Urinary bladder (tissue), 4 donors: ENCODE results near the gene CACHD1. TPM values are rescaled to one million over a fixed set of nuclear protein-coding genes. Genes with fewer than 3 reads are reported as not detected.

Experiments used
- DNase-seq: peaks from one replicate; pipeline ENCODE4 v3.0.0-alpha.2; 2015; ENCODE audit errors: extremely low spot score
- H3K27ac ChIP-seq: one replicate; pipeline ENCODE4 v1.5.1; 2013; ENCODE audit warnings: low read depth, mild to moderate bottlenecking, moderate library complexity
- H3K36me3 ChIP-seq: one replicate; pipeline ENCODE4 v1.6.1; 2013; ENCODE audit warnings: mild to moderate bottlenecking, moderate library complexity; ENCODE audit not compliant: insufficient read depth
- H3K4me1 ChIP-seq: one replicate; pipeline ENCODE4 v1.6.1; 2013; ENCODE audit warnings: mild to moderate bottlenecking, moderate library complexity; ENCODE audit not compliant: insufficient read depth
- H3K4me3 ChIP-seq: one replicate; pipeline ENCODE4 v1.5.1; 2013; ENCODE audit warnings: low read depth, low read length
- WGBS: extraction: QIAGEN DNeasy Blood & Tissue Kit; methylation state at CpG from one replicate; pipeline ENCODE4 v1.1.7; 2013; 5-methylcytosine and 5-hydroxymethylcytosine counted together
- polyA plus RNA-seq: library from polyadenylated mRNA; stranded (reverse); fragments of 200-250 nt; gene quantifications from one replicate; pipeline ENCODE4 v1.2.3, GENCODE V29; 2013
- total RNA-seq: library from RNA; depleted of rRNA; stranded (reverse); fragments of >200 nt; gene quantifications from one replicate; pipeline ENCODE4 v1.2.3, GENCODE V29; 2014
- donor health status: healthy with polysubstance abuse.
- donor health status: healthy.

CACHD1 gene
- 22.3 TPM for total RNA-seq
- 7.5 TPM for polyA plus RNA-seq

DNA sequence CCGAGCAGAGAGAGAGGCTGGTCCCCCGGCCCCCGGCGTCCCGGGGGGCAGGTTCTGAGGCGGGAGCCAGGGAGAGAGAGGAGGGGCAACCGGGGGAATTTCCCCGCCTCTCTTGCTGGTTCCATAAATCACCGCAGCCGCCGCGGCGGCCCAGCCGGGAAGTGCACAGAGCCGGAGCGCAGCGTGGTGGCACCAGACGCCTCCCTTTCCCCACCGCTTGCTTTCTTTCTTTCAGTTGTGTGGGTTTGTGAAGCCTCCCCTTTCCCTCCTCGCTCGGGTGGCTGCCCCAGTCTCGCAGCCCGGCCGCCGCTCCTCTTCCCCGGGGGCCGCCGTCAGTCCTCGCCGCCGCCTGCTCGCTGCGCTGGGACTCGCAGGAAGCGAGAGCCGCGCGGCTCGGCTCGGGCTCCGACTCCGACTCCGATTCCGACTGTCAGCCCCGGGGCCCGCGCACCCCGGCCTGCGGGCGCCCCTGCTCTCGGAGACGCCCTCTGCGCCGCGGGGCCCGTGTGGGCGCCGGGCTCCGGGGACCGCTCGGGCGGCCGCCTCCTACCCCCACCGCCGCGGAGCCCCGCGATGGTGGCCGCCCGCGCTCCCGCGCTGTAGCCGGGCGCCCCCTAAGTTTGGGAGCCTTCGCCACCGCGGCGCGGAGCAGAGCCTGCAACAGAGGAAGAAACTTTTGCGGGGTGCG is at the start of gene CACHD1:
CACHD1 (plus strand) TSS at position 153 of the 688 bp plus-strand sequence. CDS start 616 bp downstream, outside the sequence.
- peak; percentile 76 for DNase-seq
- Histone ChIP-seq H3K36me3 (no peaks in the 10 kb centered on the region), H3K27ac (peak within 1 kb of the TSS; percentile 82), H3K4me3 (peak within 1 kb of the TSS; percentile 86), H3K4me1 (no peaks in the 10 kb centered on the region)
- WGBS: under 1% methylated on average over 82 of the region's 82 CpGs

DNA sequence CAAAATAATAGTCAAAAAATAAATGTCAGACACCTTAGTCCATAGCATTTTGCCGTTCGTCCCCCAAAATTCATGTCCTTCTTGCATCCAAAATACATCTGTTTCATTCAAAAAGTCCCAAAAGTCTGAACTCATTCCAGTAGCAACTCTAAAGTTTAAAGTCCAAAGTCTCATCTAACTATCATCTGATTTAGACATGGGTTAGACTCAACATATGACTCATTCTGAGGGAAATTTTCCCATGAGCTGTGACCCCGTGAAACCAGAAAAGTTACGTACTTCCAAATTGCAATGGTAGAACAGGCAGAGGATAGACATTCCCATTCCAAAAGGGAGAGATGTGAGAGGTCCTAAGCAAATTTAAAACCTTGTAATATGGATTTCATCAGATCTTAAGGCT is 48.6 kb upstream of the CACHD1 start:
- H3K36me3 ChIP-seq: no peaks in the 10 kb centered on the region
- no peaks in the 10 kb centered on the region for H3K4me1 ChIP-seq
- H3K27ac ChIP-seq: no peak overlapping the region
- DNase-seq: no peak
- no peak overlapping the region for H3K4me3 ChIP-seq
- WGBS: 92% methylated on average over 4 of the region's 4 CpGs

DNA sequence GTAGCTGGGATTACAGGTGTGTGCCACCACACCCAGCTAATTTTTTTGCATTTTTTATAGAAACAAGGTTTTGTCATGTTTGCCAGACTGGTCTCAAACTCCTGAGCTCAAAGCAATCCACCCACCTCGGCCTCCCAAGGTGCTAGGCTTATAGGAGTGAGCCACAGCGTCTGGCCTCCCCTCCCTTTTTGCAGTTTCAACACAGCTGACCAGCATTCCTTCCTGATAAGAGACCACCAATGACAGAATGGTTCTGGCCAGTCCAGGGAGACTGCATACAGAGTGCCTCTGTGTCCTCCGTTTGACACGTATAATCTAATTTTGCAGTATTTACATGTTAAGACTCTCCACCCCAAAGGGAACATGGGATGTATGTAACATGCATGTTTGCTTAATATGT is 46.4 kb upstream of the CACHD1 start:
- H3K4me3 ChIP-seq: no peak overlapping the region
- 70% methylated on average over 4 of the region's 4 CpGs for WGBS
- no peak overlapping the region for H3K27ac ChIP-seq
- DNase-seq: no peak
- H3K36me3 ChIP-seq: no peaks in the 10 kb centered on the region
- H3K4me1 ChIP-seq: no peaks in the 10 kb centered on the region

DNA sequence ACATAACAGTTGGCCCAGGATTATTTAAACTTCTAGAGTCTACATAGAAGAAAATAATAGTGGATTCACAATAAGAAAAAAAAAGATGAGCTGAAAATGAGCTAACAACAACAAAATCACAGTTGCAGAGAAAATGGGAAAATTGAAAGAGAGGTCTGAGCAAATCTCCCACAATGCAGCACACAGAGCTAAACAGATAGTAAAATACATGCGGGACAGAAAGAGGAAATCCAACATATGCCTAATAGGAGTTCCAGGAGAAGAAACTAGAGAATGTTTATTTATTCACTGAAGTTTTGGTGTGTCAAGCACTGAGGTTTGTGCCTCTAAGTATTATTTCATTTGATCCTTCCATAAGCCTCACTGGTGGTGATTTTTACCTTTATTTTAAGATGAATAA is 45.5 kb upstream of the CACHD1 start:
- 93% methylated on average over 1 of the region's 1 CpG for WGBS
- H3K4me3 ChIP-seq: no peak overlapping the region
- no peaks in the 10 kb centered on the region for H3K36me3 ChIP-seq

DNA sequence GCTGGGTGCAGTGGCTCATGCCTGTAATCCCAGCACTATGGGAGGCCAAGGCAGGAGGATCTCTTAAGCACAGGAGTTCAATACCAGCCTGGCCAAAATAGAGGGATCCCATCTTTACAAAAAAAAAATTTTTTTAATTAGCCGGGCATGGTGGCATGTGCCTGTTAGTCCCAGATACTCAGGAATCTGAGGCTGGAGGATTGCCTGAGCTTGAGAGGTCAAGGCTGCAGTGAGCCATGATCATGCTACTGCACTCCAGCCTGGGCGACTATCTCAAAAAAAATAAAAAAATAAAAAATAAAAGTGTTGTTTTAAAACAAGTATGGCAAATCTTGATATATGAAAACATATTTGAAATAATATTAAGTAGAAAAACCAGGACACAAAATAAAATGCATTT is 44.4 kb upstream of the CACHD1 start:
- Histone ChIP-seq H3K36me3 (no peaks in the 10 kb centered on the region), H3K4me1 (no peaks in the 10 kb centered on the region), H3K4me3 (no peak overlapping the region), H3K27ac (no peak overlapping the region)
- WGBS: 83% methylated on average over 2 of the region's 2 CpGs
- no peak for DNase-seq

More for the DNA sequence above, 45.5 kb upstream of the CACHD1 start:
- no peak for DNase-seq
- Histone ChIP-seq H3K4me1 (no peaks in the 10 kb centered on the region), H3K27ac (no peak overlapping the region)

DNA sequence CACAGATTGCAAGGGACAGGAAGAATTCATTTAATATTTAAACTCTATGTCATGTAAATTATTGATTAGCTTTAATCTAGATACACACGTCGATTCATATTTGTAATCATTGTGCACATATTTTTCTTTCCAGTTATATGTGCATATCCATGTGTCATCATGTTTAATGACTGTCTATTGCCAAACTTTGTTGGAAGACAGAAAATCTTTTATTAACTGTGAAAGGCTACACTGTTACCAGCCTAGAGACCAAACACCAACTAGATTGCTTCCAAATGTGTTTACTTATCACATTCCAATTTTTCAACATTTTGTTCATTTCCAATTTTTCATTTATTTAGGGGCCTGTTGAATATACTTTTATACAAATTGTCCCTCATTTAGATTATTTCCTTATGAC is 43.2 kb upstream of the CACHD1 start:
- no peak overlapping the region for H3K4me3 ChIP-seq
- WGBS: 65% methylated on average over 2 of the region's 2 CpGs

DNA sequence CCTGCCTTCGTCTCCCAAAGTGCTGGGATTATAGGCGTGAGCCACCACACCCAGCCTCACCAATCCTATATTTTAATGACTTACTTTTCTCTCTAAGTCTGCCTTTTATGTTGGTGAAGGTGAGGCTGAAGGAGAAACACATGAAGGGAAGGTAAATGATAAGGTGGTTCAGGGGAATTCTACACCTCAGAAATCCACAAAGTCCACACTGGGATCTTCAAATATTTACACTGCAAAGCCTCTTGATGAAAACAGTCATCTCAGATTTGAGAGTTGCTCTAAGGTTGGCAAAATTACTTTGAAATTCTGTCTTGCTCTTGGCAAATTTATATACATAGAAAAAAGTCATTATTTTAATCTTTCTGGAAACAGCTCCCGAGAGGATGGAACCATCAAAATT is 42.0 kb upstream of the CACHD1 start:
- 57% methylated on average over 3 of the region's 3 CpGs for WGBS
- Histone ChIP-seq H3K36me3 (no peaks in the 10 kb centered on the region), H3K4me3 (no peak overlapping the region), H3K27ac (no peak overlapping the region), H3K4me1 (no peaks in the 10 kb centered on the region)
- no peak for DNase-seq

More for the DNA sequence above, 43.2 kb upstream of the CACHD1 start:
- H3K36me3 ChIP-seq: no peaks in the 10 kb centered on the region
- no peaks in the 10 kb centered on the region for H3K4me1 ChIP-seq
- no peak overlapping the region for H3K27ac ChIP-seq
- no peak for DNase-seq

DNA sequence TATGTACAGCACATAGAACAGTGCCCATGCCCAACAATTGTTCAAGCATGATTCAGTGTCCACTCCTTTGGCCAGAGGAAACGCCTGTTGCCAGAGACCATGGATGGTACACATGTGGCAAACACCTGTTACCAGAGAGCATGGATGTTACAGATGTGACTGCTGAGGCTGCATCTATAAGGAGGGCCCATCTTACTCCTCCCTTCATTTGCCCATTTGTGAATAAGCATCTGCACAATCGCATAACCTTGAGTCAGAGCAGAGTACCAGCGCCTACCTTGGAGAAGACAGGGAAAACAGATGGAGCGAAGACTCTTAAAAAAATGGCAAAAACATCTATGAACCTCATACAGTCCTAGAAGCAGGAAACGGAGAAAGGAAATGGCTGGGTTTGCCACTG is 36.6 kb upstream of the CACHD1 start:
- DNase-seq: no peak
- Histone ChIP-seq H3K4me1 (no peaks in the 10 kb centered on the region), H3K27ac (no peak overlapping the region), H3K4me3 (no peak overlapping the region), H3K36me3 (no peaks in the 10 kb centered on the region)
- WGBS: 91% methylated on average over 5 of the region's 5 CpGs

DNA sequence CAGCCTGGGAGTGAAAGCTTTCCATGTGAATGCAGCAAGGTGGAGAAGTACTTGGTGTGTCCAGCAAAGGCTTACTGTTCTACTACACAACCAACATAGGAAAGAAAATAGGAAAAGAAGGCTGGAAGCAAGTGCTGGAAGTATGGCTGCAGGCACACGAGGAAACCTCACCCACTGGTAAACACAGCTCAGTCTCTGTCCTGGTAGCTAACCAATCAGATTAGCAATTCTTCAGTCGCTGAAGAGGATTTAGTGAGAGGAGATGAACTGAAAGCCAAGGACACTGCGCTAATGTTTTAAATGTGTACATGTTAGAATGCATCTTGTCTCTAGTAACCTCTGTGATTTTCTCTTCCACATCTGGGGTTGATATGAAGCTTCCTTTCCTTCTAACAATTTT is 36.2 kb upstream of the CACHD1 start:
- DNase-seq: no peak
- no peak overlapping the region for H3K27ac ChIP-seq
- WGBS: 53% methylated on average over 3 of the region's 3 CpGs
- no peaks in the 10 kb centered on the region for H3K36me3 ChIP-seq
- no peaks in the 10 kb centered on the region for H3K4me1 ChIP-seq
- H3K4me3 ChIP-seq: no peak overlapping the region

DNA sequence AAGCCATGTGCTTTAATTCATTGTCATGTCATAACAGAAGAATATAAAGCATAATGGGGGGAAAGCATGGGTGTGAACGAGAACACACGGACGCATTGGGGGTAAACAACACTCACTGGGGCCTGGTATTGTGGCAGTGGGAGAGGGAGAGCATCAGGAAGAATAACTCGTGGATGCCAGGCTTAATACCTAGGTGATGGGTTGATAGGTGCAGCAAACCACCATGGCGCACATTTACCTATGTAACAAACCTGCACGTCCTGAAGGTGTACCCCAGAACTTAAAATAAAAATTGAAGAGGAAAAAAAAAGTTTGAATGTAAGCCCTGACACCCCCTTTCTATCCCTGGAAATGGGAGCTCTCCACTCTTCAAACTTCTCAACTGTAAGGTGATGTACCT is 34.9 kb upstream of the CACHD1 start:
- no peak for DNase-seq
- Histone ChIP-seq H3K36me3 (no peaks in the 10 kb centered on the region), H3K4me1 (no peaks in the 10 kb centered on the region), H3K27ac (no peak overlapping the region), H3K4me3 (no peak overlapping the region)
- 86% methylated on average over 6 of the region's 6 CpGs for WGBS

DNA sequence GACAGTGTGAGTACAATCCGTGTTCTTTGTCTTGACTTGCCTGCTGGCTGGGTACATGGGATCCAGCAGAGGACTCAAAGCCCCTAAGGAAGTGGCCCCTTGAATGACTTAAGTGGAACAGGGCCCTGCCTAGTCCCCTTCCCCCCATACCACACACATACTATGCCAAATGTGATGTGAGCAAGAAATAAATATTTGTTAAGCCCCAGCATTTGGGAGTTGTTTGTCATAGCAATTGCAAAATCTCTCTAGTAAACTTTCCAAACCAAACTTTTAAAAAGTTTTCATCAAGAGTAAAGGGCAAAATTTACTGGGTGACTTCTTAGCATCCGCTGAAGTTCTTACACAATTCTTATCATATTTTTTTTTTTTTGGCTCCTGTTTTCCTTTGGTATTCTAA is 32.5 kb upstream of the CACHD1 start:
- H3K27ac ChIP-seq: peak overlapping the region; percentile 6
- H3K4me3 ChIP-seq: no peak overlapping the region
- H3K4me1 ChIP-seq: no peaks in the 10 kb centered on the region
- no peaks in the 10 kb centered on the region for H3K36me3 ChIP-seq
- DNase-seq: no peak
- 75% methylated on average over 2 of the region's 2 CpGs for WGBS

DNA sequence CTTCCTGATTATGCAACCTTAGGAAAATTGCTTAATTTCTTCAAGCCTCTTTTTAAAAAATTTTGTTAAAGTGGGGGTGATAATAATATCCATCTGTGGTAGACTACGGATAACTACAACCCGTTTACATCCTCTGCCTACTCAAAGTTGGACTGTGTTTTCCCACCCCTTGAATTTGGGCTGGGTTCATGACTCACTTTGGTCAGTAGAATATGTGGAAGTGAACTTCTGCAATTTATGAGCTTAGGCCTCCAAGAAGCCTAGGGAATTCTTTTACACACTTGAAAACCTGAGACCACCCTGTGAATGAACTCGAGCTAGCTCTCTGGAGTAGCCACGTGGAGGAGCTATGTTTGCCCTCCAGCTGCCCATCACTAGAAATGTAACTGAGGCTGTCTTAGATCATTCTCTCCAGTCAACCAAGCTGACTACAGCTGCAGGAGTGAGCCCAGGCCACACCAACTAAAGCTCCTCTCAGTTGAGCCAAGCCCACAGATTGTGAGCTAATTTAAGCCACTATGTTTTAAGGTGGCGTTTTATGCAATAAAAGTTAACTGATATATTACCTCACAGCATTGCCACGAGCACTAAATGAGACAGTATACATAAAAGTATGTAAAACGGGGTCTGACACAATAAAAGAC is 29.6 kb upstream of the CACHD1 start:
- H3K4me1 ChIP-seq: no peaks in the 10 kb centered on the region
- no peak overlapping the region for H3K4me3 ChIP-seq
- H3K36me3 ChIP-seq: no peaks in the 10 kb centered on the region
- 52% methylated on average over 7 of the region's 7 CpGs for WGBS
- H3K27ac ChIP-seq: no peak overlapping the region
- DNase-seq: no peak

DNA sequence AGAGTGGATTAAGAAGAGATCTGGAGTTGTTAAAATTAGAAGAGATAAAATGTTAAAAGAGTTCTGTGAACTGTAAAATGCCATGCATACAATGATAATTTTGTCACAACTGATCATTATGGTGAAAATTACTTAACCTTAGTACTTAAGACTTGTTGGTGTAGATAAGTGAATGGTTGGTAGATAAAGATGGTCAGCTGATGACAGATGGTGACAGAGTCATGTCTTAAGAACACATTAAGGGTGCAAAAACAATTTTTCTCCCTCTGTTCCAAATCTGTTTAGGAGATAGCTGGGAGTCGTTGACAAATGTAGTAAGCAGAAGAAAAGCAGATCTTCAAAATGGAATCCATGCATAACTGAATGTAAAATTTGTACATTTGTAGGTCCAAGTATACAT is 18.5 kb upstream of the CACHD1 start:
- no peak for DNase-seq
- no peaks in the 10 kb centered on the region for H3K4me1 ChIP-seq
- H3K36me3 ChIP-seq: no peaks in the 10 kb centered on the region
- H3K27ac ChIP-seq: no peak overlapping the region
- WGBS: 63% methylated on average over 1 of the region's 1 CpG
- H3K4me3 ChIP-seq: no peak overlapping the region

DNA sequence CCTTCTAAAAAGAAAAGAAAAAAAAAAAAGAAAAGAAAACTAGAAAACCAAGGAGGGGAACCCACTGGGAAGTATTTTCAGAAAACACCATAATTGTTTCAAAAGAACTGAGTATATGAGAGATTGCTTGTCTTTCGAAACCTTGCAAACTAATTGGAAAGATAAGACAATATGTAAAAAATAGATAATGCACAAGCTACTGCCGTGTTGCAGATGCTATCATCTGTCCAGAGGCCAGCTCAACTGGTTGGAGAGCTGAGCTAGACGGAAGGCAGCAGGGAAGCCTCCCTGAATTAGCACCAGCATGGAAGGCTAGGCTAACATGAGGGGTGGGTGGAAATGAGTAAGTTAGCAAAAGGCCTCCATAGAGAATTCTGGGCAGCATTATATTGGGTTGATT is 16.2 kb upstream of the CACHD1 start:
- no peak overlapping the region for H3K4me3 ChIP-seq
- H3K36me3 ChIP-seq: no peaks in the 10 kb centered on the region
- no peaks in the 10 kb centered on the region for H3K4me1 ChIP-seq
- no peak overlapping the region for H3K27ac ChIP-seq
- 72% methylated on average over 3 of the region's 3 CpGs for WGBS
- no peak for DNase-seq
